ENCODE results near the gene ATMIN. TPM values are rescaled to one million over a fixed set of nuclear protein-coding genes. Genes with fewer than 3 reads are reported as not detected.
A peak's percentile ranks its signal among the peaks of the same experiment; 100 is the strongest.

The ATMIN gene
- total and polyA plus RNA-seq, 2 experiments from 2014 or later, result 22.0 to 60.5 TPM

GRCh38 chr16:81088836-81089235 is 53.2 kb downstream of the ATMIN start:
- no peaks in the 10 kb centered on the region for H3K27me3 ChIP-seq (ENCODE audit: insufficient read depth)
- H3K9me2 ChIP-seq (ENCODE audit: insufficient read depth), result no peaks in the 10 kb centered on the region
- H3K4me2 ChIP-seq, result no peak overlapping the region
- Mint-ChIP-seq H3K27ac (peak overlapping the region; percentile 41; the same call in 1 of the 2 replicates), H3K27me3 (ENCODE audit: insufficient read depth, low read depth, poor library complexity) (no peaks in the 10 kb centered on the region), H3K9me3 (no peaks in the 10 kb centered on the region), H3K4me1 (no peaks in the 10 kb centered on the region), H3K4me3 (no peak overlapping the region), H3K36me3 (ENCODE audit: low read depth) (peaks cover 36% of the 10 kb centered on the region)
- TF ChIP-seq, protein P1, sequence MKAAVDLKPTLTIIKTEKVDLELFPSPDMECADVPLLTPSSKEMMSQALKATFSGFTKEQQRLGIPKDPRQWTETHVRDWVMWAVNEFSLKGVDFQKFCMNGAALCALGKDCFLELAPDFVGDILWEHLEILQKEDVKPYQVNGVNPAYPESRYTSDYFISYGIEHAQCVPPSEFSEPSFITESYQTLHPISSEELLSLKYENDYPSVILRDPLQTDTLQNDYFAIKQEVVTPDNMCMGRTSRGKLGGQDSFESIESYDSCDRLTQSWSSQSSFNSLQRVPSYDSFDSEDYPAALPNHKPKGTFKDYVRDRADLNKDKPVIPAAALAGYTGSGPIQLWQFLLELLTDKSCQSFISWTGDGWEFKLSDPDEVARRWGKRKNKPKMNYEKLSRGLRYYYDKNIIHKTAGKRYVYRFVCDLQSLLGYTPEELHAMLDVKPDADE (IDR thresholded peaks at IDR 0.05), result no peak
- no peak for TF ChIP-seq POLR2AphosphoS5 (IDR thresholded peaks at IDR 0.05; ENCODE audit: low read depth)
- no peaks in the 10 kb centered on the region for H3K4me1 ChIP-seq (ENCODE audit: insufficient read depth)
- H3K4me3 ChIP-seq, result no peak overlapping the region
- DNase-seq (ENCODE audit: low spot score), result no peak
- H2AFZ ChIP-seq, result no peak overlapping the region
- no peak overlapping the region for H3K27ac ChIP-seq (ENCODE audit: low read depth)
- H3K36me3 ChIP-seq (ENCODE audit: insufficient read depth), result peaks cover 10% of the 10 kb centered on the region
- H3F3A ChIP-seq (replicated peaks; ENCODE audit: low read depth), result 0 out of 2 replicates have a peak, but pooled peaks cover 2% of the 10 kb centered on the region
- ATAC-seq, result no peak
- peaks cover 22% of the 10 kb centered on the region for H4K20me1 ChIP-seq (replicated peaks; ENCODE audit: insufficient read depth)
- H3K79me2 ChIP-seq (replicated peaks; ENCODE audit: insufficient read depth), result peaks cover 78% of the 10 kb centered on the region

GRCh38 chr16:81094771-81095251 is 59.2 kb downstream of the ATMIN start:
- Mint-ChIP-seq H3K27me3 (ENCODE audit: insufficient read depth, low read depth, poor library complexity) (peaks cover 2% of the 10 kb centered on the region), H3K36me3 (ENCODE audit: low read depth) (peaks cover 13% of the 10 kb centered on the region), H3K4me1 (peaks cover 9% of the 10 kb centered on the region), H3K4me3 (peak overlapping the region; percentile 84), H3K9me3 (peaks cover 3% of the 10 kb centered on the region; the same call in 2 of the 3 replicates), H3K27ac (no peak overlapping the region)
- Histone ChIP-seq H4K20me1 (replicated peaks; ENCODE audit: insufficient read depth) (peaks cover 7% of the 10 kb centered on the region), H3K4me1 (ENCODE audit: insufficient read depth) (peaks cover 4% of the 10 kb centered on the region; the same call in 1 of the 2 replicates), H3K79me2 (replicated peaks; ENCODE audit: insufficient read depth) (peaks cover 58% of the 10 kb centered on the region), H3K9me2 (ENCODE audit: insufficient read depth) (peaks cover 7% of the 10 kb centered on the region; the same call in 1 of the 2 replicates), H2AFZ (no peak overlapping the region), H3K27ac (ENCODE audit: low read depth) (no peak overlapping the region), H3F3A (replicated peaks; ENCODE audit: low read depth) (no peaks in the 10 kb centered on the region), H3K36me3 (ENCODE audit: insufficient read depth) (no peaks in the 10 kb centered on the region; the same call in 1 of the 2 replicates), H3K4me2 (peak overlapping the region; percentile 87), H3K27me3 (ENCODE audit: insufficient read depth) (no peaks in the 10 kb centered on the region), H3K4me3 (peak overlapping the region; percentile 94)
- DNase-seq (ENCODE audit: low spot score) (no peak), ATAC-seq (no peak)
- TF ChIP-seq POLR2AphosphoS5 (IDR thresholded peaks at IDR 0.05; ENCODE audit: low read depth) (no peak), EZH2phosphoT487 (IDR thresholded peaks at IDR 0.05; ENCODE audit: unreplicated experiment) (no peak), EZH2 (IDR thresholded peaks at IDR 0.05; ENCODE audit: low read depth, unreplicated experiment) (no peak), ZNF114 (CRISPR knock-in tag; IDR thresholded peaks at IDR 0.05) (no peak), ZNF331 (CRISPR knock-in tag; IDR thresholded peaks at IDR 0.05; ENCODE audit: low read depth) (no peak), STAT1 (IDR thresholded peaks at IDR 0.05; ENCODE audit: unreplicated experiment) (no peak), JUNB (IDR thresholded peaks at IDR 0.05; ENCODE audit: unreplicated experiment) (no peak), CTCF (conservative IDR thresholded peaks at IDR 0.05; ENCODE audit: low read depth in 2 of 2) (no peak), NANOG (IDR thresholded peaks at IDR 0.05; ENCODE audit: borderline replicate concordance) (no peak)
- TF ChIP-seq, protein P1 (IDR thresholded peaks at IDR 0.05), result no peak
- TF ChIP-seq, protein P2, sequence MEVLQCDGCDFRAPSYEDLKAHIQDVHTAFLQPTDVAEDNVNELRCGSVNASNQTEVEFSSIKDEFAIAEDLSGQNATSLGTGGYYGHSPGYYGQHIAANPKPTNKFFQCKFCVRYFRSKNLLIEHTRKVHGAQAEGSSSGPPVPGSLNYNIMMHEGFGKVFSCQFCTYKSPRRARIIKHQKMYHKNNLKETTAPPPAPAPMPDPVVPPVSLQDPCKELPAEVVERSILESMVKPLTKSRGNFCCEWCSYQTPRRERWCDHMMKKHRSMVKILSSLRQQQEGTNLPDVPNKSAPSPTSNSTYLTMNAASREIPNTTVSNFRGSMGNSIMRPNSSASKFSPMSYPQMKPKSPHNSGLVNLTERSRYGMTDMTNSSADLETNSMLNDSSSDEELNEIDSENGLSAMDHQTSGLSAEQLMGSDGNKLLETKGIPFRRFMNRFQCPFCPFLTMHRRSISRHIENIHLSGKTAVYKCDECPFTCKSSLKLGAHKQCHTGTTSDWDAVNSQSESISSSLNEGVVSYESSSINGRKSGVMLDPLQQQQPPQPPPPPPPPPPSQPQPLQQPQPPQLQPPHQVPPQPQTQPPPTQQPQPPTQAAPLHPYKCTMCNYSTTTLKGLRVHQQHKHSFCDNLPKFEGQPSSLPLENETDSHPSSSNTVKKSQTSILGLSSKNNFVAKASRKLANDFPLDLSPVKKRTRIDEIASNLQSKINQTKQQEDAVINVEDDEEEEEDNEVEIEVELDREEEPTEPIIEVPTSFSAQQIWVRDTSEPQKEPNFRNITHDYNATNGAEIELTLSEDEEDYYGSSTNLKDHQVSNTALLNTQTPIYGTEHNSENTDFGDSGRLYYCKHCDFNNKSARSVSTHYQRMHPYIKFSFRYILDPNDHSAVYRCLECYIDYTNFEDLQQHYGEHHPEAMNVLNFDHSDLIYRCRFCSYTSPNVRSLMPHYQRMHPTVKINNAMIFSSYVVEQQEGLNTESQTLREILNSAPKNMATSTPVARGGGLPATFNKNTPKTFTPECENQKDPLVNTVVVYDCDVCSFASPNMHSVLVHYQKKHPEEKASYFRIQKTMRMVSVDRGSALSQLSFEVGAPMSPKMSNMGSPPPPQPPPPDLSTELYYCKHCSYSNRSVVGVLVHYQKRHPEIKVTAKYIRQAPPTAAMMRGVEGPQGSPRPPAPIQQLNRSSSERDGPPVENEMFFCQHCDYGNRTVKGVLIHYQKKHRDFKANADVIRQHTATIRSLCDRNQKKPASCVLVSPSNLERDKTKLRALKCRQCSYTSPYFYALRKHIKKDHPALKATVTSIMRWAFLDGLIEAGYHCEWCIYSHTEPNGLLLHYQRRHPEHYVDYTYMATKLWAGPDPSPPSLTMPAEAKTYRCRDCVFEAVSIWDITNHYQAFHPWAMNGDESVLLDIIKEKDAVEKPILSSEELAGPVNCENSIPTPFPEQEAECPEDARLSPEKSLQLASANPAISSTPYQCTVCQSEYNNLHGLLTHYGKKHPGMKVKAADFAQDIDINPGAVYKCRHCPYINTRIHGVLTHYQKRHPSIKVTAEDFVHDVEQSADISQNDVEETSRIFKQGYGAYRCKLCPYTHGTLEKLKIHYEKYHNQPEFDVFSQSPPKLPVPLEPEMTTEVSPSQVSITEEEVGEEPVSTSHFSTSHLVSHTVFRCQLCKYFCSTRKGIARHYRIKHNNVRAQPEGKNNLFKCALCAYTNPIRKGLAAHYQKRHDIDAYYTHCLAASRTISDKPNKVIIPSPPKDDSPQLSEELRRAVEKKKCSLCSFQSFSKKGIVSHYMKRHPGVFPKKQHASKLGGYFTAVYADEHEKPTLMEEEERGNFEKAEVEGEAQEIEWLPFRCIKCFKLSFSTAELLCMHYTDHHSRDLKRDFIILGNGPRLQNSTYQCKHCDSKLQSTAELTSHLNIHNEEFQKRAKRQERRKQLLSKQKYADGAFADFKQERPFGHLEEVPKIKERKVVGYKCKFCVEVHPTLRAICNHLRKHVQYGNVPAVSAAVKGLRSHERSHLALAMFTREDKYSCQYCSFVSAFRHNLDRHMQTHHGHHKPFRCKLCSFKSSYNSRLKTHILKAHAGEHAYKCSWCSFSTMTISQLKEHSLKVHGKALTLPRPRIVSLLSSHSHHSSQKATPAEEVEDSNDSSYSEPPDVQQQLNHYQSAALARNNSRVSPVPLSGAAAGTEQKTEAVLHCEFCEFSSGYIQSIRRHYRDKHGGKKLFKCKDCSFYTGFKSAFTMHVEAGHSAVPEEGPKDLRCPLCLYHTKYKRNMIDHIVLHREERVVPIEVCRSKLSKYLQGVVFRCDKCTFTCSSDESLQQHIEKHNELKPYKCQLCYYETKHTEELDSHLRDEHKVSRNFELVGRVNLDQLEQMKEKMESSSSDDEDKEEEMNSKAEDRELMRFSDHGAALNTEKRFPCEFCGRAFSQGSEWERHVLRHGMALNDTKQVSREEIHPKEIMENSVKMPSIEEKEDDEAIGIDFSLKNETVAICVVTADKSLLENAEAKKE (CRISPR knock-in tag; IDR thresholded peaks at IDR 0.05), result no peak
